K562 (cell line): Measurements from ENCODE around the gene SRL. TPM values are rescaled to one million over a fixed set of nuclear protein-coding genes. Genes with fewer than 3 reads are reported as not detected.

ENCODE experiments used
- BDP1 ChIP-seq: IDR thresholded peaks from 3 replicates; pipeline ENCODE4 v1.6.1; 2011; ENCODE audit not compliant: insufficient read length, insufficient read depth
- EHMT2 ChIP-seq: fragments of 450-650 bp; IDR thresholded peaks from 2 replicates; pipeline ENCODE4 v1.6.1; 2018; ENCODE audit warnings: antibody characterized with exemption
- EP300 ChIP-seq: IDR thresholded peaks from 2 replicates; pipeline ENCODE4 v1.6.1; 2012; ENCODE audit warnings: low read length, improper control_type of control experiment
- FOXA1 ChIP-seq: fragments of 450-650 bp; IDR thresholded peaks from 2 replicates; pipeline ENCODE4 v1.6.1; 2016; ENCODE audit warnings: mild to moderate bottlenecking, borderline replicate concordance
- KDM1A ChIP-seq, 2 experiments: fragments of 450-650 bp; IDR thresholded peaks; 2 replicates each; pipeline ENCODE4 v1.6.1; 2016; ENCODE audit warnings: mild to moderate bottlenecking in 2 of 2
- RFX7 ChIP-seq: fragments of 250-450 bp; sonication (Bioruptor Pico); IDR thresholded peaks from 2 replicates; pipeline ENCODE4 v1.5.1; 2021; ENCODE audit warnings: mild to moderate bottlenecking
- SAFB2 ChIP-seq: fragments of 200-400 bp; formaldehyde crosslinking; IDR thresholded peaks from 2 replicates; pipeline ENCODE4 v1.6.1; 2018; ENCODE audit warnings: borderline replicate concordance, low read length, low read depth, moderate library complexity; ENCODE audit not compliant: severe bottlenecking
- SMARCA5 ChIP-seq: fragments of 450-650 bp; IDR thresholded peaks from 2 replicates; pipeline ENCODE4 v1.6.1; 2016
- THRAP3 ChIP-seq: fragments of 450-650 bp; IDR thresholded peaks from 2 replicates; pipeline ENCODE4 v1.6.1; 2016; ENCODE audit warnings: mild to moderate bottlenecking, inconsistent platforms, borderline replicate concordance
- TRIM24 ChIP-seq, 2 experiments: fragments of 450-650 bp; IDR thresholded peaks; 2 replicates each; pipeline ENCODE4 v1.6.1; 2016
- ZNF197 ChIP-seq: fragments of 200-800 bp; sonication (Bioruptor generic); IDR thresholded peaks from 2 replicates; pipeline ENCODE4 v1.6.1; 2016; ENCODE audit warnings: low read depth, missing genetic modification characterization, missing compliant biosample characterization
- ZNF695 ChIP-seq: fragments of 450-650 bp; formaldehyde crosslinking; IDR thresholded peaks from 2 replicates; pipeline ENCODE4 v1.4.0; 2020; ENCODE audit warnings: mild to moderate bottlenecking, moderate library complexity
- ZSCAN29 ChIP-seq: fragments of 450-650 bp; IDR thresholded peaks from 2 replicates; pipeline ENCODE4 v1.6.1; 2017
- polyA plus RNA-seq, 8 experiments: library from polyadenylated mRNA; depleted of rRNA in 4 of 8; stranded (reverse) in 5 of 8; unstranded in 3 of 8; fragments of >200 nt; fragmentation: Nextera tagmentation in 2 of 8; fragmentation: Illumina TruSeq in 1 of 8; extraction: Ambion mirVana in 2 of 8; extraction: Trizol in 1 of 8; gene quantifications; 2 replicates each; pipeline versions ENCODE4 v1.2.1 to v1.2.3, GENCODE V29; 2011 to 2014; ENCODE audit warnings: inconsistent platforms in 1 of 8, missing spikeins in 1 of 8
- total RNA-seq, 7 experiments: library from RNA; depleted of rRNA in 6 of 7; stranded (reverse); fragments of >200 nt in 6 of 7; fragmentation: Illumina TruSeq in 2 of 7; extraction: Trizol in 2 of 7; gene quantifications; 2 replicates each; pipeline versions ENCODE4 v1.2.1 to v1.2.3, GENCODE V29; 2011 to 2021; ENCODE audit warnings: low replicate concordance in 1 of 7
- TF ChIP-seq, protein P1 (sequence below), 2 experiments: IDR thresholded peaks in 1 of 2; conservative IDR thresholded peaks in 1 of 2; 2 replicates each; pipeline ENCODE4 v1.6.1; 2016; ENCODE audit warnings: low read depth in 2 of 2, mild to moderate bottlenecking in 1 of 2, missing compliant biosample characterization in 1 of 2, missing genetic modification characterization in 1 of 2, moderate library complexity in 1 of 2
- TF ChIP-seq, protein P2 (sequence below), 2 experiments: fragments of 450-650 bp in 1 of 2; IDR thresholded peaks; 2 replicates each; pipeline ENCODE4 v1.6.1; 2011 to 2017; ENCODE audit warnings: low read depth in 2 of 2, antibody characterized with exemption in 1 of 2, borderline replicate concordance in 1 of 2, low read length in 1 of 2, mild to moderate bottlenecking in 1 of 2, mixed read lengths in 1 of 2; ENCODE audit not compliant: control insufficient read depth in 1 of 2
- TF ChIP-seq, protein P3 (sequence below): sonication (generic); formaldehyde crosslinking; IDR thresholded peaks from 2 replicates; pipeline ENCODE4 v1.4.0; 2020; ENCODE audit warnings: mild to moderate bottlenecking, missing genetic modification reagents
- TF ChIP-seq, protein P4 (sequence below): fragments of 450-650 bp; conservative IDR thresholded peaks from 2 replicates; pipeline ENCODE4 v1.6.1; 2016; ENCODE audit warnings: missing genetic modification characterization, low read depth, mild to moderate bottlenecking, control low read depth, missing compliant biosample characterization

SRL gene
- total and polyA plus RNA-seq, 9 of the 15 experiments (the other 6 are each of a cell fraction or from before 2014, with no cell fraction given) = 0.01 TPM; not detected in 8

DNA sequence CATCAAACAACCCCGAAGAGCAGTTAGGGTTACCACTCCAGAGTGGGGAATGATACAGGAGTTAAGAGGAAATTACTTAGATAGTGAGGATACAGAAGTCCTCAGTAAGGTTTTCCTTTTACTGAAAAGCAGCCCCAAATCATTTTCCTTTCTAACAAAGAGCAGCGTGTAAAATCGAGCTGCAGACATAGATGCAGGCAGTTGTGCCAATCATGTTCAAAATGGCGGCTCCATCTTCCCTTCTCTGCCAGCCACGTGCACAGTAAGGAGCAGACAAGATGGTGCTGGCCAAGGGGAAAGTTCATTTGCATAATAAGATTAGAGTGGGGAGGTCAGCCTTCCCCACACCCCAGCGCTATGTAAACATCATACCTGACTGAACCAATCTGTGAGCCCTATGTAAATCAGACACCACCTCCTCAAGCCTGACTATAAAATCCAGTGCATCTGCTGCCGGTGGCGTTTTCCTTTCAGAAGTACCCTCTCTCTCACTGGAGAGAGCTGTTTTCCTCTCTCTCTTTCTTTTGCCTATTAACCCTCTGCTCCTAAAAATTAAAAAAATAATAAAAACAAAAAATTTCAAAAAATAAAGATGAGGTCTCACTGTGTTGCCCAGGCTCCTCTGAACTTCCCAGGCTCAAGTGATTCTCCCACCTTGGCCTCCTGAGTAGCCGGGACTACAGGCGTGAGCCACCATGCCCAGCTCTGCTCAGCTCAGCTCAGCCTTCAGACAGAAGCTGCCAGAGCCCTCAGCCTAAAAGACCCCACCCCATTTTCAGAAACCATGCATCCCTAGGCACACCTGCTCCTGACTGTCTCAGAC lies 2.6 kb upstream of the SRL start (continued):
- TF ChIP-seq THRAP3 (no peak), BDP1 (no peak), SAFB2 (no peak), ZSCAN29 (no peak), RFX7 (no peak), FOXA1 (no peak; the same call in 1 of the 2 replicates), ZNF197 (CRISPR knock-in tag) (peak; percentile 75; the same call in 1 of the 2 replicates), EP300 (no peak), EHMT2 (peak; percentile 90), ZNF695 (CRISPR knock-in tag) (no peak), SMARCA5 (no peak), KDM1A (IDR thresholded peaks at IDR 0.05) (no peak), TRIM24 (IDR thresholded peaks at IDR 0.05) (no peak)
- TF ChIP-seq, protein P1, sequence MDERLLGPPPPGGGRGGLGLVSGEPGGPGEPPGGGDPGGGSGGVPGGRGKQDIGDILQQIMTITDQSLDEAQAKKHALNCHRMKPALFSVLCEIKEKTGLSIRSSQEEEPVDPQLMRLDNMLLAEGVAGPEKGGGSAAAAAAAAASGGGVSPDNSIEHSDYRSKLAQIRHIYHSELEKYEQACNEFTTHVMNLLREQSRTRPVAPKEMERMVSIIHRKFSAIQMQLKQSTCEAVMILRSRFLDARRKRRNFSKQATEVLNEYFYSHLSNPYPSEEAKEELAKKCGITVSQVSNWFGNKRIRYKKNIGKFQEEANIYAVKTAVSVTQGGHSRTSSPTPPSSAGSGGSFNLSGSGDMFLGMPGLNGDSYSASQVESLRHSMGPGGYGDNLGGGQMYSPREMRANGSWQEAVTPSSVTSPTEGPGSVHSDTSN (CRISPR knock-in tag; IDR thresholded peaks at IDR 0.05; ENCODE audit: low read depth) = no peak
- TF ChIP-seq, protein P1 (tag; conservative IDR thresholded peaks at IDR 0.05; ENCODE audit: low read depth) = peak; percentile 70
- TF ChIP-seq, protein P2, sequence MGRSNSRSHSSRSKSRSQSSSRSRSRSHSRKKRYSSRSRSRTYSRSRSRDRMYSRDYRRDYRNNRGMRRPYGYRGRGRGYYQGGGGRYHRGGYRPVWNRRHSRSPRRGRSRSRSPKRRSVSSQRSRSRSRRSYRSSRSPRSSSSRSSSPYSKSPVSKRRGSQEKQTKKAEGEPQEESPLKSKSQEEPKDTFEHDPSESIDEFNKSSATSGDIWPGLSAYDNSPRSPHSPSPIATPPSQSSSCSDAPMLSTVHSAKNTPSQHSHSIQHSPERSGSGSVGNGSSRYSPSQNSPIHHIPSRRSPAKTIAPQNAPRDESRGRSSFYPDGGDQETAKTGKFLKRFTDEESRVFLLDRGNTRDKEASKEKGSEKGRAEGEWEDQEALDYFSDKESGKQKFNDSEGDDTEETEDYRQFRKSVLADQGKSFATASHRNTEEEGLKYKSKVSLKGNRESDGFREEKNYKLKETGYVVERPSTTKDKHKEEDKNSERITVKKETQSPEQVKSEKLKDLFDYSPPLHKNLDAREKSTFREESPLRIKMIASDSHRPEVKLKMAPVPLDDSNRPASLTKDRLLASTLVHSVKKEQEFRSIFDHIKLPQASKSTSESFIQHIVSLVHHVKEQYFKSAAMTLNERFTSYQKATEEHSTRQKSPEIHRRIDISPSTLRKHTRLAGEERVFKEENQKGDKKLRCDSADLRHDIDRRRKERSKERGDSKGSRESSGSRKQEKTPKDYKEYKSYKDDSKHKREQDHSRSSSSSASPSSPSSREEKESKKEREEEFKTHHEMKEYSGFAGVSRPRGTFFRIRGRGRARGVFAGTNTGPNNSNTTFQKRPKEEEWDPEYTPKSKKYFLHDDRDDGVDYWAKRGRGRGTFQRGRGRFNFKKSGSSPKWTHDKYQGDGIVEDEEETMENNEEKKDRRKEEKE (IDR thresholded peaks at IDR 0.05; ENCODE audit: borderline replicate concordance in 1 of 2, control insufficient read depth in 1 of 2, low read depth in 2 of 2, low read length in 1 of 2) = no peak
- TF ChIP-seq, protein P3, sequence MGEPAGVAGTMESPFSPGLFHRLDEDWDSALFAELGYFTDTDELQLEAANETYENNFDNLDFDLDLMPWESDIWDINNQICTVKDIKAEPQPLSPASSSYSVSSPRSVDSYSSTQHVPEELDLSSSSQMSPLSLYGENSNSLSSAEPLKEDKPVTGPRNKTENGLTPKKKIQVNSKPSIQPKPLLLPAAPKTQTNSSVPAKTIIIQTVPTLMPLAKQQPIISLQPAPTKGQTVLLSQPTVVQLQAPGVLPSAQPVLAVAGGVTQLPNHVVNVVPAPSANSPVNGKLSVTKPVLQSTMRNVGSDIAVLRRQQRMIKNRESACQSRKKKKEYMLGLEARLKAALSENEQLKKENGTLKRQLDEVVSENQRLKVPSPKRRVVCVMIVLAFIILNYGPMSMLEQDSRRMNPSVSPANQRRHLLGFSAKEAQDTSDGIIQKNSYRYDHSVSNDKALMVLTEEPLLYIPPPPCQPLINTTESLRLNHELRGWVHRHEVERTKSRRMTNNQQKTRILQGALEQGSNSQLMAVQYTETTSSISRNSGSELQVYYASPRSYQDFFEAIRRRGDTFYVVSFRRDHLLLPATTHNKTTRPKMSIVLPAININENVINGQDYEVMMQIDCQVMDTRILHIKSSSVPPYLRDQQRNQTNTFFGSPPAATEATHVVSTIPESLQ (CRISPR knock-in tag) = no peak
- TF ChIP-seq, protein P4, sequence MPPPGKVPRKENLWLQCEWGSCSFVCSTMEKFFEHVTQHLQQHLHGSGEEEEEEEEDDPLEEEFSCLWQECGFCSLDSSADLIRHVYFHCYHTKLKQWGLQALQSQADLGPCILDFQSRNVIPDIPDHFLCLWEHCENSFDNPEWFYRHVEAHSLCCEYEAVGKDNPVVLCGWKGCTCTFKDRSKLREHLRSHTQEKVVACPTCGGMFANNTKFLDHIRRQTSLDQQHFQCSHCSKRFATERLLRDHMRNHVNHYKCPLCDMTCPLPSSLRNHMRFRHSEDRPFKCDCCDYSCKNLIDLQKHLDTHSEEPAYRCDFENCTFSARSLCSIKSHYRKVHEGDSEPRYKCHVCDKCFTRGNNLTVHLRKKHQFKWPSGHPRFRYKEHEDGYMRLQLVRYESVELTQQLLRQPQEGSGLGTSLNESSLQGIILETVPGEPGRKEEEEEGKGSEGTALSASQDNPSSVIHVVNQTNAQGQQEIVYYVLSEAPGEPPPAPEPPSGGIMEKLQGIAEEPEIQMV (tag) = peak; percentile 66
